Vagina (tissue), 2 donors: ENCODE results near the gene ZNF548. TPM values are rescaled to one million over a fixed set of nuclear protein-coding genes. Genes with fewer than 3 reads are reported as not detected.

ENCODE experiments used
- DNase-seq, 2 donors: peaks; one replicate each; pipeline ENCODE4 v3.0.0-alpha.2; 2017; ENCODE audit errors: extremely low spot score in 2 of 2
- H3K27ac ChIP-seq: fragments of 200-600 bp; sonication (generic); one replicate; pipeline ENCODE4 v1.5.1; 2019
- H3K27me3 ChIP-seq: fragments of 200-600 bp; sonication (generic); one replicate; pipeline ENCODE4 v1.5.1; 2019
- H3K36me3 ChIP-seq, 2 donors: fragments of 200-600 bp; sonication (generic); one replicate each; pipeline ENCODE4 v1.5.1; 2017 to 2019
- H3K4me1 ChIP-seq: fragments of 200-600 bp; sonication (generic); one replicate; pipeline ENCODE4 v1.5.1; 2019
- H3K4me3 ChIP-seq, 2 donors: fragments of 200-600 bp; sonication (generic); 1 replicate in 1 of 2; 2 replicates in 1 of 2; pipeline ENCODE4 v1.5.1; 2016 to 2019
- H3K9me3 ChIP-seq: fragments of 200-600 bp; sonication (generic); one replicate; pipeline ENCODE4 v1.5.1; 2019
- CTCF ChIP-seq, 3 experiments: fragments of 450-650 bp in 2 of 3; fragments of 200-600 bp in 1 of 3; sonication (generic) in 1 of 3; IDR thresholded peaks; one replicate each; pipeline ENCODE4 v1.5.1; 2017 to 2019; ENCODE audit warnings: antibody characterized with exemption in 3 of 3, mild to moderate bottlenecking in 2 of 3, moderate library complexity in 2 of 3
- POLR2A ChIP-seq, 2 donors: fragments of 450-650 bp; IDR thresholded peaks; one replicate each; pipeline ENCODE4 v1.6.1; 2017; ENCODE audit warnings: antibody characterized with exemption in 2 of 2, mild to moderate bottlenecking in 2 of 2, moderate library complexity in 2 of 2
- POLR2AphosphoS5 ChIP-seq, 2 donors: sonication (generic); formaldehyde crosslinking; IDR thresholded peaks; one replicate each; pipeline ENCODE4 v1.9.0; 2017; ENCODE audit warnings: antibody characterized with exemption in 2 of 2, mild to moderate bottlenecking in 2 of 2, low read depth in 1 of 2; ENCODE audit not compliant: insufficient read depth in 1 of 2
- intact Hi-C: fragments of 100-400 bp; cut with DNase I; formaldehyde crosslinking; loops from one replicate; pipeline ENCODE4 v1.15.1; 2023
- total RNA-seq: library from RNA; depleted of rRNA; stranded (reverse); fragments of >200 nt; gene quantifications from one replicate; pipeline ENCODE4 v1.2.3, GENCODE V29; 2016

The ZNF548 gene
- total RNA-seq, 1 donor from 2014 or later, result 17.2 TPM

GRCh38 chr19:57441979-57442752 lies 52.5 kb downstream of the ZNF548 start:
- peaks cover 51% of the 10 kb centered on the region for H3K9me3 ChIP-seq
- H3K4me3 ChIP-seq, result no peak overlapping the region
- no peak for TF ChIP-seq POLR2A (IDR thresholded peaks at IDR 0.05)
- no peak for TF ChIP-seq CTCF (IDR thresholded peaks at IDR 0.05)
- no peak for TF ChIP-seq POLR2AphosphoS5 (IDR thresholded peaks at IDR 0.05; ENCODE audit: insufficient read depth in 1 of 2, low read depth in 1 of 2)
- H3K36me3 ChIP-seq, result peaks cover 0 to 75% of the 10 kb centered on the region in 2 donors
- no peak for DNase-seq
- H3K27ac ChIP-seq, result no peak overlapping the region
- intact Hi-C loops, result loop anchor here (5.0 kb wide), 1 partner anchor 820 kb away; no protein-coding TSS in a partner anchor
- H3K27me3 ChIP-seq, result no peaks in the 10 kb centered on the region
- H3K4me1 ChIP-seq, result no peaks in the 10 kb centered on the region

GRCh38 chr19:57443121-57443696 lies 53.6 kb downstream of the ZNF548 start:
- peaks cover 0 to 68% of the 10 kb centered on the region in 2 donors for H3K36me3 ChIP-seq
- H3K4me1 ChIP-seq, result no peaks in the 10 kb centered on the region
- TF ChIP-seq POLR2A (IDR thresholded peaks at IDR 0.05) (no peak), CTCF (IDR thresholded peaks at IDR 0.05) (no peak), POLR2AphosphoS5 (IDR thresholded peaks at IDR 0.05; ENCODE audit: insufficient read depth in 1 of 2, low read depth in 1 of 2) (no peak)
- no peak for DNase-seq
- intact Hi-C loops, result loop anchor here (5.0 kb wide), 1 partner anchor 819 kb away; no protein-coding TSS in a partner anchor
- H3K9me3 ChIP-seq, result peaks cover 50% of the 10 kb centered on the region
- no peaks in the 10 kb centered on the region for H3K27me3 ChIP-seq
- no peak overlapping the region for H3K4me3 ChIP-seq
- H3K27ac ChIP-seq, result no peak overlapping the region

- Histone ChIP-seq H3K36me3 (peaks cover 0 to 5% of the 10 kb centered on the region in 2 donors), H3K4me3 (no peak overlapping the region), H3K4me1 (no peaks in the 10 kb centered on the region), H3K27me3 (no peaks in the 10 kb centered on the region), H3K27ac (no peak overlapping the region), H3K9me3 (peaks cover 31% of the 10 kb centered on the region)
- no peak for DNase-seq
- TF ChIP-seq POLR2AphosphoS5 (IDR thresholded peaks at IDR 0.05; ENCODE audit: insufficient read depth in 1 of 2, low read depth in 1 of 2), result no peak
- TF ChIP-seq CTCF (IDR thresholded peaks at IDR 0.05), result no peak
- TF ChIP-seq POLR2A (IDR thresholded peaks at IDR 0.05), result no peak
- intact Hi-C loops, result no loop called here
Observed at GRCh38 chr19:57452307-57452706, 62.7 kb downstream of the ZNF548 start.

Other genes with a start within 250 kb of the ZNF548 start
- not detected for gene ZIM3, start 244.7 kb upstream of the ZNF548 start, total RNA-seq
- gene DUXA, start 222.4 kb upstream of the ZNF548 start, total RNA-seq, result not detected
- 25.0 TPM for gene ZNF264, start 198.4 kb upstream of the ZNF548 start, total RNA-seq
- gene AURKC, start 158.8 kb upstream of the ZNF548 start, total RNA-seq, result 0.74 TPM
- 18.2 TPM for gene ZNF805, start 149.2 kb upstream of the ZNF548 start, total RNA-seq
- gene ZNF460, start 109.4 kb upstream of the ZNF548 start, total RNA-seq, result 76.1 TPM
- 6.9 TPM for gene ZNF543, start 69.4 kb upstream of the ZNF548 start, total RNA-seq
- 5.9 TPM for gene ZNF304, start 38.6 kb upstream of the ZNF548 start, total RNA-seq
- gene TRAPPC2B, start 26.3 kb upstream of the ZNF548 start, total RNA-seq, result 8.6 TPM
- 3.2 TPM for gene ZNF547, start 26.3 kb upstream of the ZNF548 start, total RNA-seq
- 18.4 TPM for gene ZNF17, start 21.3 kb downstream of the ZNF548 start, total RNA-seq
- gene ZNF749, start 45.5 kb downstream of the ZNF548 start, total RNA-seq, result 5.2 TPM
- gene VN1R1, start 67.3 kb downstream of the ZNF548 start, total RNA-seq, result 0.49 TPM
- gene ZNF772, start 87.7 kb downstream of the ZNF548 start, total RNA-seq, result 6.9 TPM
- 16.0 TPM for gene ZNF419, start 97.9 kb downstream of the ZNF548 start, total RNA-seq
- 13.8 TPM for gene ZNF773, start 110.1 kb downstream of the ZNF548 start, total RNA-seq
- gene ZNF549, start 137.5 kb downstream of the ZNF548 start, total RNA-seq, result 4.9 TPM
- 8.1 TPM for gene ZNF550, start 170.0 kb downstream of the ZNF548 start, total RNA-seq
- gene ZNF416, start 189.1 kb downstream of the ZNF548 start, total RNA-seq, result 3.9 TPM
- gene ZIK1, start 194.3 kb downstream of the ZNF548 start, total RNA-seq, result 4.4 TPM
- gene ZNF530, start 210.0 kb downstream of the ZNF548 start, total RNA-seq, result 0.74 TPM
- 9.1 TPM for gene ZNF134, start 224.4 kb downstream of the ZNF548 start, total RNA-seq
- gene ZNF211, start 243.3 kb downstream of the ZNF548 start, total RNA-seq, result 7.1 TPM